Putamen (tissue), 1 donor: ENCODE measurements around the gene ZBTB48.
A peak's percentile ranks its signal among the peaks of the same experiment; 100 is the strongest.
"Not testable (repeated sequence)": the region's sequence is repeated elsewhere in the genome, so short reads cannot be mapped to it uniquely, and the experiment has no call there.

ENCODE experiments used
- DNase-seq: peaks from one replicate; pipeline ENCODE4 v3.0.0-alpha.2; 2016; ENCODE audit warnings: low spot score

ZBTB48 gene

DNA sequence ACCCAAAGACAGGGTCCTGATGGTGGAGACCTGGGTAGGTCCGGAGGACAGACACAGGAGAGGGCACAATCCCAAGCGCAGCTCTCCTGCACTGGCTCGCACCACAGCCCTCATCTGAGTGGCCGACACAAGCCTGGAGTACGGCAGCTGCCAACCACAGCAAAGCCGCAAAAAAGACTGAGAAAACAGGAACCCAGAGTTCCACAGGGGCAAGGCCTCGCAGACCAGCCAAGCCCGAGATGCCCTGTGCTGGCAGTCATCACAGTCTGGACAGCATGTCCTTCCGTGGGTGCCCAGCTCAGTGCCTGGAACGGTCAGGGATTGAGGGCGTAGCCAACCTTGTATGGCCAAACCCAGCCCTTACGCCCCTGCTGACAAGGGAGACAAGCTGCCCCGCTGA is 11.4 kb downstream of the ZBTB48 start:
- DNase-seq: no peak

- DNase-seq: no peak
Observed at GRCh38 chr1:6591644-6592043, 11.8 kb downstream of the ZBTB48 start.

GRCh38 chr1:6592441-6592840 is 12.6 kb downstream of the ZBTB48 start:
- no peak for DNase-seq

GRCh38 chr1:6592865-6593593 is 13.2 kb downstream of the ZBTB48 start:
- DNase-seq: no peak

DNA sequence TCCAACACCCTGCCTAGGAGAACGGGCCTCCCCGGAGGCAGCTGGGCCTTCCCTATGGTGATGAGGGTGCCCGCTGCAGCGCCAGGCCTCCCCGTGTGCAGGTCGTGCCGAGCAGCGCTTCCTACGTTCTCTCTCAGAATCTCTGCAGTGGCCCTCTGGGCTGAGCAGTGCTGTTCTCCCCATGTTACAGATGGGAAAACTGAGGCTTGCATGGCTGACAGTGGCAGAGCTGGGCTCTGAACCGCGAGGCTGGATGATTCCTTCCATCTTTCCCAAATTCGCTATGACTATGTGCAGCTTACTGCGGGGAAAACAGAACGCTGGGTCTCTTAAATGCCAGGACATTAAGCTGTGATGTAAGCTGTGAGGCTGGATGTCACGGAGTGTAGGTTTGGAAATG is 14.0 kb downstream of the ZBTB48 start:
- DNase-seq: no peak

- DNase-seq: no peak
Observed at GRCh38 chr1:6594977-6595740, 15.4 kb downstream of the ZBTB48 start.

- no peak for DNase-seq
Observed at GRCh38 chr1:6596351-6596750, 16.6 kb downstream of the ZBTB48 start.

DNA sequence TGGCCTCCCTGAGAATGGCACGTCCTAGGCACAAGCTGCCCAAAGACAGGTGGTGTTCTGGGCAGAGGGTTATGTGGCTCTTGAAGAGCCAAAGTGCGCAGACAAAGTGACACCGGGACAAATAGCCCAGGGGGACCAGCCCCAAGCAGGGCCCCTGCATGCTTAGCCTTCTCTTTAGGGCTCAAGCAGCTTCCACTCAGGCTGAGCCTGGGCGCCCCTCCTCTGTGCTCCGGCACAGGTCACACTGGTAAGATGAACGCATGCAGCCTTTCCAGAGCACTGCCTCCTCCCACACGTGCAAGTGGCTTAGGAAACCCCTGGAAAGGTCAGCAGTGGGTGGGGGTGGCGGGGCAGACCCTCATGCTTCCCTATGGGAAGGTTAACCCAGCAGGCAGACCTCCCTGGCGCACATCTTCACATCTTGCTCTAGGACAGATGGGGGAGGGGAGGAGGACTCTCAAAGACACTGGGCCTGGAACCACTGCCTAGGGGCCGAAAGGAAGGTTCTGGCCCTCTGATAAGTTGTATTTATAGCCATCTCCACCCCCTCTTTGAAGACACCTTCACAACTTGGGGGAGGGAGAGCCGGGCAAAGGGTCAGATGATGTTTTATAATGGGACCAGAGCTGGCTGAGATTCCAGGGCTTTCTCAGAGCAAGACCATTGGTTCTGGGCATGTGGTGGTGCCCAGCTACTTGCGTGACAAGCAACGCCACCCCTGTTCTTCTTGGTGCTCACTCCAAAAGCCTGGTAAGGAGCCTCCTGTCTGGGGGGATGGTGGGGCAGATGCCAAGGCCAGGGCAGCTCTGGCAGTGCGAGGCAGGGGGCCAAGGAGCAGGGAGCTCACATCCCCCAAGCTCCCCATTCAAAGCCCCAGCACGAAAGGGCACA is 17.3 kb downstream of the ZBTB48 start:
- no peak for DNase-seq

DNA sequence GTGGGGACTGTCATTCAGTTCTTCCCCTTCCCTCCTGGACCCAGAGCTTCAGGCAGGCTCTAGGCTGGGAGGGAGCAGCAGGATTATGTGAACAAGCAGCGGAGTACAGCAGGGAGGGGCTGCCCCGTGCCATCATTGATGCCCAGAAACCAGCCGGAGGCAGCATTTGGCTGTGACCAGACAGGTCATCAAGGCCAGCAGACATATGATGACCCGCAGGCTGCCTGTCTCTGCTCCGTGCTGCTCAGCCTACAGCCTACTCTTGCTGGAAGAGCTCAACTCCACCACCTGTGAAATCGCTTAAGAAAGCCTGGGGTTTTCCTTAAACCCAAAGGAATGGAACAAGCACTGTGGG is 18.0 kb downstream of the ZBTB48 start:
- DNase-seq: no peak

- no peak for DNase-seq
Observed at GRCh38 chr1:6599141-6599975, 19.6 kb downstream of the ZBTB48 start.

GRCh38 chr1:6599991-6600390 is 20.2 kb downstream of the ZBTB48 start:
- DNase-seq: not testable (repeated sequence)

DNA sequence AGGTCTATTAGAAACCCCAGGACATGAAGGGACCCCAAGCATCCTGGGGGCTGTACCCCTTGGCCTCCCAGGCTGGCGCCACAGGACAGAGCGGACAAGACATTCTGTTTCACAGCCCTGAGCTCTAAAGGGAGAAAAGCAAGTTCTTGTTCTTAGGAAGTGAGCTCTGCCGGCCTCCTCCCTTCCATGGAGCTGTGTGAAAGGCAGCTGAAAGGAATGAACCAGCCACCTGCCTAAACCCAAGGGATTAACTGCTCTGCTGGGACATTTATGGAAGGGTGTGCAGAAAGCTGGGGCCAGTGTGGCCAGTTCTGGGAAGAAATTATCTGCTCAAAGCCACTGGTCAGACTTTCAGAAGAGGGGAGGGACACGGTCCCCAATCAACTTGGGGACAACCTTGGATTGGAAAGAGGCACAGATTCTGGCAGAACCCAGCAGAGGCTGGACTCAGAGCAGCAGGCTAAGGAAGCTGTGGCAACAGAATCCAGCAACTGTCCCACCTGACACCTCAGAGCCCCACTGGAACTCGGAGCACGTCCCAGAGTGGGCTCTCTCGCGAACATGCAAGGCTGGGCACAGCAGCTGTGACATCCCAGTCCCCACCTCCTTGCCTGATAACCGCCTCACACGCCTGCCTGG is 20.7 kb downstream of the ZBTB48 start:
- DNase-seq: no peak

DNA sequence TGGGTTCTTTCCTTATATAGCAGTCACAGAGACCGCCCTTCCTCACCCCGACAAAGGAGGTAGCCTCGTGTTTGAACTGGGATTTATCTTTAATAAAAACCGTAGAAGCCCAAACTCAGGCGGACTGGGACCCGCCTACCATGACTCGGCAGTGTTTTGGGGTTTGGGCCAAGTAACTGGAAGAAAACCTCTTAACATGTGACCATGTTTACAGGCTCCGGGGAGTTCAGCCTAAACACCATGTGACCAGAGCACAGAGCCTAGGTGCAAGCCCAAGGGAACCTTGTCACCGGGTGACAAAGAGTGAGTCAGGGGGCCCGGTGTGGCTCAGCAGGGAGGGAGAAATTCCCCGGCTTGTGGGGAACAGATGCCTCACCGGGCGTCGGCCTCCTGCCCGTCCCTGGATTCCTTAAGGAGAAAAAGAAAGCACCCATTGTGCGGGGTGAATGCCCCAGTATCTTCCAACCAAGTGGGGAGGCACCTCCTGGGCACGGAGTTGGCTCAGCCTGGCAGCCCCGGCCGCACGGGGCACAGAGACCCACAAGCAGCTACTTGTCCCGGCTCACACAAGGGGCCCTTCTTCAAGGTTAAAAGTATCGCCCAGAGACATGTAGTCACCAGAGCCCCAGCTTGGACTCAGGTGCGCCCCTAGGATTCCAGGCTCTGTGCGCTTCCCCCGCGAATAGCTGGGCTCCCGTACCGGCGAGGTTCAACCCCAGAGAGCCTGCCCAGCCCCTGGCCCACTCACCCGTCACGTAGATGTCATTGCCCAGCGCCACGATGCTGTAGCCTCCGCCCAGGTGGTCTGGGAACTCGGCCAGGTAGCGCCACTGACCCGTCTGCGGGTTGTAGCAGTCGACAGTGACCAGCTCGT is 21.5 kb downstream of the ZBTB48 start:
- peak; percentile 78 for DNase-seq

DNA sequence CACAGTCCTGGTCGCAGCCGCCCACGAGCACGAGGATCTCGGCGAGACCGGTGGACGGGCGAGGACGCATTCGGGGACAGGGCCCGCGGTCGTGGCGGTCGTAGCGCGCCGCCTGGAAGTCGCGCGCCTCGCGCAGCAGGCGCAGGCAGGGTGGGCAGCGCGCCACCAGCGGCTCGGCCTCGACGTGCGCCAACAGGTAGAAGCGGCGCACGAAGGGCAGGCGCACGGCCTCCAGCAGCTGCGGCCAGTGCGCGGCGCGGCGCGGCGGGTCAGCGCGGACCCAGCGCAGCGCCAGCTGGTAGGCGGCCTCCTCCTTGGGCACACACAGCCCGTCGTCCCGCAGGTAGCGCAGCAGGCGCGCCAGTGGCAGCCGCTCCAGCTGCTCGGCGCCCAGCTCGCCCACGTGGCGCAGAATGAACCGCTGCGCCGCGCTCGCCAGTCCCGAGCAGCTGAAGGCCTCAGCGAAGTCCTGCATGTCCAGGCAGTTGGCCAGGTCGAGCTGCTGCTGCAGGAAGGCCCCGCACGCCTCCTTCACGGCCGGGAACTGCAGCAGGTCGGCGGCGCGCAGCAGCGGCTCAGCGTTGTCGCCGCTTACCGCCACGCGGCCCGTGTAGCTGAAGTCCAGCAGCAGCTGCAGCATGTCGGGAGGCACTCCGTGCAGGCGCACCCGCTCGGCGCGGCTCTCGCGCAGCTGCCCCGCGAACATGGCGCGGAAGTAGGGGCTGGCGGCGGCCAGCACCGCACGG is 22.3 kb downstream of the ZBTB48 start:
- no peak for DNase-seq

DNA sequence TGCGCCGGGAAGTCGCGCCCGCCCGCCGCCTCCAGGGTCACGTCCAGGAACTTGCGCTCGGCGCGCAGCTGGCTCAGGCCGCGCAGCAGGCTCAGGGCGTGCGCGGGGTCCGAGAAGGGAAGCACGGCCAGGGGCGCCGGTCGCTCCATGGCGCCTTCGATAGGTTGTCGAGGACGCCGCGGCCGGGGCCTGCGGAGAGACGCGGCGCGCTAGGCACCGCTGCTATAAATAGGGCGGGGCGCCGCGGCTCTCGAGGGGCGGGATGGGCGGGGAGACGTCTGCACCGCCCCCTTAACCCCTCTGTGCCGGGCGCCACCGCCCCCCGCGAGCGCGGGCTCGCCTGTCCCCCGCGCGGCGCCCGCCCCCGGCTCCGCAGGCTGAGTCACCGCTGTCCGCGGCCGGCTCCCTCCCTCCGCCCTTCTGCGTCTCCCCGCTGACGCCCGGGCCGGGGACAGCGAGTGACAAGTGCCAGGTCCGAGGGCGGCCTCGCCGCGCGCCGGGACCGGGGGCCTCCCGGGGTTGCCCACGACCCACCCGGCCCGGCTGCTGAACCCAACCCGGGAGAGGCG is 23.0 kb downstream of the ZBTB48 start, which contains the start of gene KLHL21:
Gene KLHL21 (minus strand): TSS at position 201 of the 569 bp plus-strand sequence. CDS start 52 bp downstream, at position 149.
- peak; percentile 92 for DNase-seq

GRCh38 chr1:6603238-6603914 is 23.6 kb downstream of the ZBTB48 start:
- peak; percentile 89 for DNase-seq

DNA sequence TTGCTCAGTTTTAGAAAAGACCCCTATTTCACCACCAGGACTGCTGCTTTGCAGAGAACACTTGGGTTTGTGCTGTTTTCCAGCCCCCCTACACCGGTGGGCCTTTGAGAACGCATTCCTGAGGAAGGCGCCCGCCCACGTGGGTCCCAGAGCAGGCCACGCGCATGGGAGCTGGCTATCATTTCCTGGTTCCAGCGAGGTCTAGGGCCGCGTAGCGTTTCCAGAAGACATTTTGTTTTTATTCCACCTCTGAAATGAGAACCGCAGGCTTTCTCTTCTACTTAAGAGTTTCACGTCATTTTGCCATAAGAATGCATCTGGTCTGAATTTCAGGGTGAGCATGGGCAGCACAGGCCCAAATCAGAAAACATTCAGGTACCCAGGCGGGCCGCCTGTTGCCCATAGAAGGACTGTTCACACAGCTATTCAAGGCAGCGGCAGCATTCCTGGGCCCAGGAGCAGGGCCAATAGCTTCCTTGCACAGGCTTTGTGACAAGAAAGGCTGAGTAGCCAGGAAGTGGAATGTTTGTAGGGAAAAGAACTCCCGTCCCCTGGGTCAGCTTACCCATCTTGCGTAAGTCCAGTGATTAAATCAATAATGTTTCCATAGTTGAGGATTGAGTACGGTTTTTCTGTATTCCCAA is 24.2 kb downstream of the ZBTB48 start:
- no peak for DNase-seq
